ENCODE measurements around the gene BCL2.

Gene BCL2

DNA sequence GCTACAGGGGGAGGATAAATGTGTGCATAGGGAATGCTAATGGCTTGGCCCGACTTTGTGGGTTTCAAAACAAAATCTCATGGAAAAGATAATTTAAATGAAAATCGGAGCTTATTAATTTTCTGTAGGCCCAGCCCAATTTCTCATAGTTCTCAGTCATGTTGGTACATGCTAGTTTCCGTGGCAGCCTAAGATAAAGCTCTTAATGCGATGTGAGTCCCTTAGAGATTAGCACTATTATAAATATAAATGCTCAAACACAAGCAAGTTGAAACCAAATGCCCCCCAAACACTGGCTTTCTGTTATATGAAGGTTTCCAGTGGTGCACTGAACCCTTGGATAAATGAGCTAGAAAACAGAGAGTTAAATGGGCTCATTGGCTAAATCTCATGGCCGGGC lies 168.0 kb downstream of the BCL2 start:
- TF ChIP-seq, protein P1, sequence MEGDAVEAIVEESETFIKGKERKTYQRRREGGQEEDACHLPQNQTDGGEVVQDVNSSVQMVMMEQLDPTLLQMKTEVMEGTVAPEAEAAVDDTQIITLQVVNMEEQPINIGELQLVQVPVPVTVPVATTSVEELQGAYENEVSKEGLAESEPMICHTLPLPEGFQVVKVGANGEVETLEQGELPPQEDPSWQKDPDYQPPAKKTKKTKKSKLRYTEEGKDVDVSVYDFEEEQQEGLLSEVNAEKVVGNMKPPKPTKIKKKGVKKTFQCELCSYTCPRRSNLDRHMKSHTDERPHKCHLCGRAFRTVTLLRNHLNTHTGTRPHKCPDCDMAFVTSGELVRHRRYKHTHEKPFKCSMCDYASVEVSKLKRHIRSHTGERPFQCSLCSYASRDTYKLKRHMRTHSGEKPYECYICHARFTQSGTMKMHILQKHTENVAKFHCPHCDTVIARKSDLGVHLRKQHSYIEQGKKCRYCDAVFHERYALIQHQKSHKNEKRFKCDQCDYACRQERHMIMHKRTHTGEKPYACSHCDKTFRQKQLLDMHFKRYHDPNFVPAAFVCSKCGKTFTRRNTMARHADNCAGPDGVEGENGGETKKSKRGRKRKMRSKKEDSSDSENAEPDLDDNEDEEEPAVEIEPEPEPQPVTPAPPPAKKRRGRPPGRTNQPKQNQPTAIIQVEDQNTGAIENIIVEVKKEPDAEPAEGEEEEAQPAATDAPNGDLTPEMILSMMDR (IDR thresholded peaks at IDR 0.05; ENCODE audit: borderline replicate concordance, insufficient read depth, low read depth, low read length): no peak
- H3K4me3 ChIP-seq (ENCODE audit: low read depth, low read length): no peak overlapping the region

DNA sequence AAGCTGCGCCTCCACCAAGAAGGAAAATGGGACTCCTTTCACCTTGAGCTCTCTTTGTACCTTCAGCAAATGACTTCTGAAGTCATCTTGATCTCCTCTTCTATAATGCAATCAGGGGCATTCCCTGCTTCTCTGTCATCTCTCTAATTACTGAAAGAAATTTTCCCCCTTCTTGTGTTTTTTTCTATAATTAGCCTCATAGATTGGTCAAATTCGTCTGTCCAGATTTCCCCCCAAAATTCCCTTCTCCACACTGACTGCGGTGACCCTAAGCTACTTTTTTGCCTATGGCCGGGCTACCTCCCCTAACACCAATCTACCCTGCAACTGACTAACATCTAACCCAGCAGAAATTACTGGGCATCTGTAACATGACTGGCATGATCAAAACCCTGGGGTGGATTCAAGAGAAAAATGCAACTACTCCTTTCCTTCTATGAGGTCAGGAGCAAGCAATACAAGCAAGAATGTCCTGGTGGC lies 168.6 kb downstream of the BCL2 start:
- TF ChIP-seq, protein P1 (IDR thresholded peaks at IDR 0.05; ENCODE audit: borderline replicate concordance, insufficient read depth, low read depth, low read length): no peak
- H3K4me3 ChIP-seq (ENCODE audit: low read depth, low read length): no peak overlapping the region

DNA sequence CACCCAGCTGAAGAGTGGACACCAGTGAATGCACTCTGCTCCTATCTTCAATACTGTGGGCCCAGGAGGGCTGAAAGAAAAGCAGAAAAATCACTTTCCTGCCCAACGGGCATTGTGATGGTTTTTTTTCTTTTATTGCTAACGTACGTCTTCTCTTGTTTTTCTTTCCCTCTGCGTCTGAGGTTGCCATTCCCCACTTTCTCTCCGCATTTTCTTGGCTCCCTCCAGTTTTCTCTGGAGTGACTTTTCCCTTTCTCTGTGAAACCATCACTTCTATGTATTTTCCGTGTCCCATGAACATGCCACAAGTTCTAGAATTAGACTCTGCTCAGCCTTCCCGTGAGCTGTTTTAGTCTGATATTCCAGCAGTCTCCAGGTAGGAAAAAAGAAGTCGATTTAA lies 169.2 kb downstream of the BCL2 start:
- H3K4me3 ChIP-seq (ENCODE audit: low read depth, low read length): no peak overlapping the region
- TF ChIP-seq, protein P1 (IDR thresholded peaks at IDR 0.05; ENCODE audit: borderline replicate concordance, insufficient read depth, low read depth, low read length): no peak

DNA sequence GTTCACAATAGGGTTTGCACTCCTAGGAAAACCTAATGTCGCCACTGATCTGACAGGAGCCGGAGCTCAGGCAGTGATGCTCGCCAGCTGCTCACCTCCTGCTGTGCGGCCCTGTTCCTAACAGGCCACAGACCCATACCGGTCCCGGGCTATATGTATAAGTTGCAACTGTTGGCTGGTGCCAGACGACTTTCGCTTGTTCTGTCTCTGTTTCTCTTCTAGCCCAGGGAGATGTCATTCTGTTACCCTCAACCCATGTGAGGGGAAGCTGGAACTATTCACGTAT lies 170.3 kb downstream of the BCL2 start:
- TF ChIP-seq, protein P1 (IDR thresholded peaks at IDR 0.05; ENCODE audit: borderline replicate concordance, insufficient read depth, low read depth, low read length): no peak
- no peak overlapping the region for H3K4me3 ChIP-seq (ENCODE audit: low read depth, low read length)

DNA sequence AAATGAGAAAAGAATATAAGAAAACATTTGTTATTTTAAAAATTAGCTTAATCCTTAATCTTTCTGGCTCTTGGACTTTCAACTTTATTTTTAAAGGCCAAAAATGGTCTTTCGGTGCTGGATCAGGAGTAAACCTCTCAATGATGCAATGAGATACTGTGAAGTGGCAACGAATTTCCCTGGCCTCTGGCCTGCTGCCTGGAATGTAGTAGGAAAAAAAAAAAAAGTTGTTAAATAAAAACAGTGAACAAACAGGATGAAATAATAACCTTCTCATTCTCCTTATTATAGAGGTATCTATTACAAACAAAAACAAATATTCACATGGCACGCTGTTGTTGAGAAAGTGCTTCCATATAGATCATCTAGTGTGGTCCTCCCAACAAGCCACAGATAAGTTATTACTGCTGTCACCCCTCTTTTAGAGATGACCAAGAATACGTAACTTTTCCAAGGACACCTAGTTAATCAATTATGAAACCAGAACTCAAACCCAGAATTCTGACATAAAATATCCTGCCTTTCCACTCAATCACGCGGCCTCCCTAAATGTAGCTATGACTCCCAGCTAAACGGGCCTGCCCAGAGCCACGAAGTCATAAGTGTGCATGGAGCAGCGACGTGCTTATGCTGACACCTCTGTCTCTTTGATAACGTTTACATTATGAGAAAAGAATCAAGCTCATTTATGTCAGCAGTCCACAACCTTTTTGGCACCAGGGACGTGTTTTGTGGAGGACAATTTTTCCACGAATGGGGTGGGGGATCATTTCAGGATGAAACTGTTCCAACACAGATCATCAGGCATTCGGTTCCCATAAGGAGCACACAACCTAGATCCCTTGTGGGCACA lies 170.9 kb downstream of the BCL2 start:
- H3K4me3 ChIP-seq (ENCODE audit: low read depth, low read length): no peak overlapping the region
- TF ChIP-seq, protein P1 (IDR thresholded peaks at IDR 0.05; ENCODE audit: borderline replicate concordance, insufficient read depth, low read depth, low read length): no peak

DNA sequence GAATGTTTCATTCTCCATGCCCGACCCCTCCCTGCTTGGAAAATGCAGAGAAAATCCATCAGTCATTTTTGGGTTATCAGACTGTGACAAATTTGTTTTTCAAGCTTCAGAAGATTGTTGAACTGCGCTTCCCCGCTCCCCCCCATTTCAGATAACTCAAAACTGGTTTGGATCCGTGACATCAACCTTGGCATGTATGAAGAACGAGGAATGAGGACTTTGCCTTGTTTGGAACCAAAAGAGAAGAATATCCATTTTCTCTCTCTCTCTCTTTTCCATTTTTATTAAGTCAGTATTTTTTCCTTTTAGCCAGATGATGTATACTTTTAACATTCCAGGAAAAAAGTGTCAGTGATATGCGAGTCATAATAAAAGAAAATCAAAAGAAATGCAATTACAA lies 171.6 kb downstream of the BCL2 start:
- H3K4me3 ChIP-seq (ENCODE audit: low read depth, low read length): no peak overlapping the region
- TF ChIP-seq, protein P1 (IDR thresholded peaks at IDR 0.05; ENCODE audit: borderline replicate concordance, insufficient read depth, low read depth, low read length): no peak

DNA sequence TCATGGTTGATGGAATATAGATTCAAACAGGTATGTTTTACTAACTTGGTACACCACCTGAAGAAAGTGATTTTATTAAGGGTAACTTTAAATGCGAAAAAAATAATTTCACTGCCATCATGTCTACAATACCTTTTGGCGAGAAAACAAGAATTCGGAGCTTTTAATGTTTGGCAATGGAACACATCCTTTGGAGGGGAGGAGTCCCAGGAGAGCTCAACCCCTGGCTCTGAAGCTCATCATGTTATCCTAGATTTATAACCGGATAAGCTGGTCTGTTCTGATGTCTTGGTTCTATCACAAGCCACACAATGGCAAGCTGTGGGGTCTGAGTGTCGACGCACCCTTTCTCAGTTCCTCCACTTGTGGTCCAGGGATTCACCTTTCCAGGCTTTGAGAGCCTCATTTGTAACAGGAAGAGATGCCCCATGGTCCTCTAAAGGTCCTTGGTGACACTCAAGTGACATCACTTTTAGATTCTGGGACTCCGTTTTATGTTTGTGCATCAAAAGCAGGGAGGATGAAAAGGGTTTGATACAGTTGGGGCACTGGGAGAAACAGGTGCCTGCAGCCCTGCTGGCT lies 172.7 kb downstream of the BCL2 start:
- TF ChIP-seq, protein P1 (IDR thresholded peaks at IDR 0.05; ENCODE audit: borderline replicate concordance, insufficient read depth, low read depth, low read length): no peak

More for the DNA sequence above, 172.7 kb downstream of the BCL2 start:
- H3K4me3 ChIP-seq (ENCODE audit: low read depth, low read length): no peak overlapping the region

All from GM12875 (cell line).